GM19397 (cell line): ENCODE measurements around the gene QRFP.
"Not testable (repeated sequence)": the region's sequence is repeated elsewhere in the genome, so short reads cannot be mapped to it uniquely, and the experiment has no call there.

Experiments used
- ATAC-seq: cut with Tn5 transposase; IDR thresholded peaks from one replicate; pipeline ENCODE4 v1.9.1; 2021; ENCODE audit warnings: mild to moderate bottlenecking, moderate library complexity; ENCODE audit not compliant: unreplicated experiment

The QRFP gene

GRCh38 chr9:130858739-130859705 is 37.6 kb downstream of the QRFP start:
- no peak for ATAC-seq

GRCh38 chr9:130857864-130858738 is 38.5 kb downstream of the QRFP start:
- ATAC-seq, result no peak

GRCh38 chr9:130856474-130856873 is 40.1 kb downstream of the QRFP start:
- no peak for ATAC-seq

- no peak for ATAC-seq
Measured at GRCh38 chr9:130854835-130855234, 41.8 kb downstream of the QRFP start.

- no peak for ATAC-seq
Measured at GRCh38 chr9:130854092-130854491, 42.5 kb downstream of the QRFP start.

GRCh38 chr9:130852801-130853200 is 43.8 kb downstream of the QRFP start:
- ATAC-seq, result no peak

- no peak for ATAC-seq
Measured at GRCh38 chr9:130849356-130849755, 47.3 kb downstream of the QRFP start.

- ATAC-seq, result not testable (repeated sequence)
Measured at GRCh38 chr9:130848514-130848913, 48.1 kb downstream of the QRFP start.

- no peak for ATAC-seq
Measured at GRCh38 chr9:130847306-130848217, 49.0 kb downstream of the QRFP start.

GRCh38 chr9:130846487-130847305 is 49.9 kb downstream of the QRFP start:
- ATAC-seq, result no peak

- no peak for ATAC-seq
Measured at GRCh38 chr9:130845901-130846481, 50.6 kb downstream of the QRFP start.

GRCh38 chr9:130845254-130845653 is 51.4 kb downstream of the QRFP start:
- ATAC-seq, result no peak

GRCh38 chr9:130844044-130844451 is 52.6 kb downstream of the QRFP start:
- no peak for ATAC-seq

- ATAC-seq, result no peak
Measured at GRCh38 chr9:130843049-130843908, 53.3 kb downstream of the QRFP start.
